Measurements from ENCODE around the gene ZNF679. TPM values are rescaled to one million over a fixed set of nuclear protein-coding genes. Genes with fewer than 3 reads are reported as not detected.

The ZNF679 gene
- total and polyA plus RNA-seq, 2 donors (not counting 1 experiment from before 2014, with no cell fraction given), result not detected

Other genes starting within 250 kb of the ZNF679 start
- not detected in 2 replicates for gene ZNF722, start 229.6 kb upstream of the ZNF679 start, total RNA-seq
- gene ZNF722, start 229.6 kb upstream of the ZNF679 start, polyA plus RNA-seq, result not detected in 2 replicates
- 1.5 and 6.4 TPM in 2 replicates for gene ZNF727, start 183.0 kb upstream of the ZNF679 start, total RNA-seq
- not detected in 2 replicates for gene ZNF727, start 183.0 kb upstream of the ZNF679 start, polyA plus RNA-seq
- not detected in 2 replicates for gene ZNF735, start 21.3 kb upstream of the ZNF679 start, total RNA-seq
- gene ZNF735, start 21.3 kb upstream of the ZNF679 start, polyA plus RNA-seq, result not detected in 2 replicates
- gene ZNF736, start 85.5 kb downstream of the ZNF679 start, total RNA-seq, result 5.9 and 10.2 TPM in 2 replicates
- gene ZNF736, start 85.5 kb downstream of the ZNF679 start, polyA plus RNA-seq, result 4.3 and 4.5 TPM in 2 replicates